Epithelial cell of proximal tubule (primary cell): ENCODE results near the gene WDR62. TPM values are rescaled to one million over a fixed set of nuclear protein-coding genes. Genes with fewer than 3 reads are reported as not detected.

Source experiments
- DNase-seq: peaks from one replicate; pipeline ENCODE4 v3.0.0-alpha.2; 2011; ENCODE audit warnings: low read depth
- H3K4me3 ChIP-seq: 2 replicates; pipeline ENCODE4 v1.5.1; 2011; ENCODE audit warnings: low read depth, mild to moderate bottlenecking, low read length
- total RNA-seq: library from RNA; depleted of rRNA; stranded (reverse); fragments of >200 nt; gene quantifications from 2 replicates; pipeline ENCODE4 v1.2.3, GENCODE V29; 2015
- TF ChIP-seq, protein P1 (sequence below): conservative IDR thresholded peaks from 2 replicates; pipeline ENCODE4 v1.5.1; 2012; ENCODE audit warnings: low read depth, mild to moderate bottlenecking, low read length

WDR62 gene
- total RNA-seq, 1 donor from 2014 or later: 12.7 TPM

DNA sequence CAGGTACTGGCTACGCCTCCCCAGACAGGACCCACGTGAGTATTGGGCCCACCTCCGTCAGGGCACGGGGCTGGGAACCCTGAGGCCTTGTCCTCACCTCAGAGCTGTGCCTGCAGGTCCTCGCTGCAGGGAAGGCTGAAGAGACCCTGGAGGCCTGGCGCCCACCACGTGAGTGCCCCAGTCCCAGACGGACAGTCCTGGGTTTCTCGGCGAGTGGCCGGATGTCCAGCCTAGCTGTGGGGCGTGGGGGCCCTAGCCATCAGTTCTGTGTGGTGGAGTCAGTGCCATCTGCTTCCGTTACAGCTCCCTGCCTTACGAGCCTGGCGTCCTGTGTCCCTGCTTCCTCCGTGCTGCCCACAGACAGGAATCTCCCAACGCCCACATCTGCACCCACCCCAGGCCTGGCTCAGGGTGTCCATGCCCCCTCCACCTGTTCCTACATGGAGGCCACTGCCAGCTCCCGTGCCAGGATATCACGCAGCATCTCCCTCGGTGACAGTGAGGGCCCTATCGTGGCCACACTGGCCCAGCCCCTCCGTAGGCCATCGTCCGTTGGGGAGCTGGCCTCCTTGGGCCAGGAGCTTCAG, 48.4 kb downstream of the WDR62 start:
- no peak overlapping the region for H3K4me3 ChIP-seq
- TF ChIP-seq, protein P1, sequence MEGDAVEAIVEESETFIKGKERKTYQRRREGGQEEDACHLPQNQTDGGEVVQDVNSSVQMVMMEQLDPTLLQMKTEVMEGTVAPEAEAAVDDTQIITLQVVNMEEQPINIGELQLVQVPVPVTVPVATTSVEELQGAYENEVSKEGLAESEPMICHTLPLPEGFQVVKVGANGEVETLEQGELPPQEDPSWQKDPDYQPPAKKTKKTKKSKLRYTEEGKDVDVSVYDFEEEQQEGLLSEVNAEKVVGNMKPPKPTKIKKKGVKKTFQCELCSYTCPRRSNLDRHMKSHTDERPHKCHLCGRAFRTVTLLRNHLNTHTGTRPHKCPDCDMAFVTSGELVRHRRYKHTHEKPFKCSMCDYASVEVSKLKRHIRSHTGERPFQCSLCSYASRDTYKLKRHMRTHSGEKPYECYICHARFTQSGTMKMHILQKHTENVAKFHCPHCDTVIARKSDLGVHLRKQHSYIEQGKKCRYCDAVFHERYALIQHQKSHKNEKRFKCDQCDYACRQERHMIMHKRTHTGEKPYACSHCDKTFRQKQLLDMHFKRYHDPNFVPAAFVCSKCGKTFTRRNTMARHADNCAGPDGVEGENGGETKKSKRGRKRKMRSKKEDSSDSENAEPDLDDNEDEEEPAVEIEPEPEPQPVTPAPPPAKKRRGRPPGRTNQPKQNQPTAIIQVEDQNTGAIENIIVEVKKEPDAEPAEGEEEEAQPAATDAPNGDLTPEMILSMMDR: no peak
- DNase-seq: no peak

DNA sequence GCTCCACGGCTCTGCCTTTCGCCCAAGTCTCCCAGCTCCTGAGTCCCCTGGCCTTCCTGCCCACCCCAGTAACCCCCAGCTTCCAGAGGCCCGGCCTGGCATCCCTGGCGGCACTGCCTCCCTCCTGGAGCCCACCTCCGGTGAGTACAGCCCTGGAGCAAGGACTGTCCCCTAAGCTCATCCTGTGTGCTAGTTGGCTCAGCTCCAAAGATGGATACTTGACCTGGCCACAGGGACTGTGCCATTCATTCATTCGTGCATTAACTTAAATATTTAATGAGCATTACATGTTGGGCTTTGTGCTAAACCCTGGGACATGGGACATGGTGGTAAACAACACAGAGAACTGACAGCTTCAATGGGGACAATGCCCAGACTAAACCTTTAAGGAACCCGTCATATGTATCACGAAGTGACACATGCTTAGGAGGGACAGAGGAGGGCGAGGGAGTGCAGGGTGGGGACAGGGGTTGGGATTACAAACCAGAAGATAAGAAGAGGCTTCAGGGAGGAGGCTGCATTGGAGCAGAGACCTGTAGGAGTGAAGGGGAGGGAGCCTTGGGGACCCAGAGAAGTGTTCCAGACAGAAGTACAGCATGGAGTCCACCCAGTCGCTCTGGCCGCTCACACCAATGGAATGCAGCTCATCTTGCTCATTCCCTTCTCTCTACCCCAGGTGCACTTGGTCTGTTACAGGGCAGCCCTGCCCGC, 49.3 kb downstream of the WDR62 start:
- DNase-seq: no peak
- H3K4me3 ChIP-seq: no peak overlapping the region
- TF ChIP-seq, protein P1: no peak

DNA sequence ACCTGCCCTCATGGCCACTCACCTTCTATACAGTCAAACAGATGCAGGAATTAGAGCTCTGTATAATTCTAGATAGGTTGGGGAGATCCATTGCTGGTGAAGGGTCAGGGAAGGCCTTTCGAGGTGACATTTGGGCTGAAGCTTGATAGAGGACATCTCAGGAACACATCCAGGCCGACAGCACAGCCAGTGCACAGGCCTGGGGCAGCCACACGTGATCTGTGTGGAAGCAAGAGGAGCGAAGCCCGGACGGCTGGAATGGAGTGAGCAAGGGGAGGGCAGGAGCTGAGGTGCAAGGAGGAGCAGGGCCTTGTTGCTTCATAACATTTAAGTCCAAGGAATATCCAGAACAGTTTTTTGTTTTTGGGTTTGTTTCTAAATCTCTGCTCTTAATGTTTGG, 51.7 kb downstream of the WDR62 start:
- TF ChIP-seq, protein P1: no peak
- no peak overlapping the region for H3K4me3 ChIP-seq
- no peak for DNase-seq

DNA sequence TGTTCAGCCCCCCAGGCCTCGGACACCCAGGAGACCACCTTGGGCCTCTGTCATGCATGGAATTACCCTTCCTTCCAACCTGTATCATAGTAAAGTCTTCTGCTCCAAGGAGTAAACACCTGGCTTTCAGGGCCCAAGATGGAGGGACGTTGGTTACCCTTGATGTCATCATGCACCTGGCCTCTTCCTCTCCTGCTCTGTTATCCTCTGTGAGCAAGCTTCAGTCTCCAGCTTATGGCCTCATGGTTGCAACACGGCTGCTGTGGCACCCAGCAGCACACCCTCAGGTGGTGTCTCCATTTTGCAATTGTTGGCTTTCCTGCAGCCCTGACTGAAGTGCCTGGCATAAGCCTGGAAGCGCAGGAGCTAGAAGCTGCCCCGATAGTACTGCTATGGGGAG, 52.3 kb downstream of the WDR62 start:
- TF ChIP-seq, protein P1: no peak
- H3K4me3 ChIP-seq: no peak overlapping the region
- DNase-seq: no peak

DNA sequence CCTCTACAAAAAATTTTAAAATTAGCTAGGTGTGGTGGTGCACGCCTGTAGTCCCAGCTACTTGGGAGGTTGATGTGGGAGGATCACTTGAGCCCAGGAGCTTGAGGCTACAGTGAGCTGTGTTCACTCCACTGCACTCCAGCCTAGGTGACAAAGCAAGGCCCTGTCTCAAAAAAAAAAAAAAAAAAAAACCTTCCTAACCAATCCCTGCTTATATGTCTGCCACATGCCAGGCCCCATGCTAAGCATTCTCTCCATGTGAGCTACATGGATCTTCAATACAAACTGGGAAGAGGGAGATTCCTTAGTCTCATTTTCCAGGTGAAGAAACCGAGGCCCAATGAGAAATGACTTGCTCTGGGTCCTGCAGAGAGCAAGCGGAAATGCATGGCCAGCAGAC, 54.0 kb downstream of the WDR62 start:
- no peak overlapping the region for H3K4me3 ChIP-seq
- no peak for DNase-seq
- TF ChIP-seq, protein P1: no peak

DNA sequence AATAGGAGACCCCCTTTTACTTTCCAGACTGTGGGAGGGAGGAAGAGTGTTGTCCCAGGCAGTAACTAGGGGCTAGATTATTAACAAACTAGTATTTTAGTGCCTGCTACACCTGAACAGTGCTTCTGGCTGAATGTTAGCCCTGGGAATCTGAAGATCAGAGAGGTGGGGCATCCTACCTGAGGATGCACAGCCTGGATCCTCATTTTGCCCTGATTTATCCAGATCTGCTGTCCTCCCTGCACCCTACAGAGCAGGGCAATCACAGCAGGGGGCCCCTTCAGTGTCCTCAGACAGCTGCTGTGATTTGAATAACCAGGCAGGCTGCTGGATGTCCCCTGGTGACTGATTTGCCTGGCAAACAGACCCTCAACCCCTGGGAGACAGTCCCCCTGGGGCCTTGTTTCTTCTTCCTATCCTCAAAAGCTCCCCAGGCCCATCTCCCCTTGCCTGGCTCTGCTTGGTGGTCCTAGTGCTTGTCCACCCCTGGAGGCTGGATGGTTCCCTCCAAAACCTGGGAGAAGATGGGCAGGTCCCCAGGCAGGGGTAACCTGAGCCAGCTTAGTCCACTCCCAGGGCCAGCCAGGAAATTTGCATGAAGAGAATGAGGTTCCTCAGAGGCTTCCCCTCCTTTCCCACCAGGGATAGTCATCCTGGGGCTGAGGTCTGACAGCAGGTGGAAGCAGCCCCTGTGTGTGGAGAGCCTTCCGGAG, 55.9 kb downstream of the WDR62 start, which contains the start of gene OVOL3:
Gene OVOL3 (plus strand): TSS at position 657 of the 713 bp plus-strand sequence. CDS start 60 bp downstream, outside the sequence.
- no peak for DNase-seq
- TF ChIP-seq, protein P1: no peak
- H3K4me3 ChIP-seq: no peak within 1 kb of the TSS
